Tibial nerve (tissue), 4 donors: Measurements from ENCODE around the gene CALR.

Source experiments
- CTCF ChIP-seq, 5 experiments: fragments of 200-600 bp in 3 of 5; fragments of 450-650 bp in 2 of 5; sonication (generic) in 3 of 5; IDR thresholded peaks; one replicate each; pipeline ENCODE4 v1.5.1; 2016 to 2019; ENCODE audit warnings: antibody characterized with exemption in 5 of 5, mild to moderate bottlenecking in 3 of 5, moderate library complexity in 2 of 5
- EP300 ChIP-seq, 2 donors: sonication (generic); formaldehyde crosslinking; IDR thresholded peaks; one replicate each; pipeline ENCODE4 v1.6.1; 2017; ENCODE audit warnings: antibody characterized with exemption in 2 of 2, mild to moderate bottlenecking in 1 of 2
- POLR2A ChIP-seq, 2 donors: fragments of 450-650 bp; IDR thresholded peaks; one replicate each; pipeline ENCODE4 v1.6.1; 2017; ENCODE audit warnings: antibody characterized with exemption in 2 of 2, mild to moderate bottlenecking in 2 of 2, moderate library complexity in 2 of 2

GRCh38 chr19:12913011-12913561 is 25.3 kb upstream of the CALR start:
- TF ChIP-seq CTCF (IDR thresholded peaks at IDR 0.05) (no peak), POLR2A (IDR thresholded peaks at IDR 0.05) (no peak), EP300 (IDR thresholded peaks at IDR 0.05) (peak in 1 of 2 donors; percentile 57)
